Activated T-helper 1 cell treated with Interleukin-2 at 50 U/mL for 16 hours (primary cell): ENCODE data around the gene MYH15.

ENCODE experiments used
- DNase-seq: peaks from one replicate; pipeline ENCODE4 v3.0.0-alpha.2; 2020; ENCODE audit warnings: low read depth

The MYH15 gene

GRCh38 chr3:108414007-108414406 lies 96.4 kb downstream of the MYH15 start:
- no peak for DNase-seq

DNA sequence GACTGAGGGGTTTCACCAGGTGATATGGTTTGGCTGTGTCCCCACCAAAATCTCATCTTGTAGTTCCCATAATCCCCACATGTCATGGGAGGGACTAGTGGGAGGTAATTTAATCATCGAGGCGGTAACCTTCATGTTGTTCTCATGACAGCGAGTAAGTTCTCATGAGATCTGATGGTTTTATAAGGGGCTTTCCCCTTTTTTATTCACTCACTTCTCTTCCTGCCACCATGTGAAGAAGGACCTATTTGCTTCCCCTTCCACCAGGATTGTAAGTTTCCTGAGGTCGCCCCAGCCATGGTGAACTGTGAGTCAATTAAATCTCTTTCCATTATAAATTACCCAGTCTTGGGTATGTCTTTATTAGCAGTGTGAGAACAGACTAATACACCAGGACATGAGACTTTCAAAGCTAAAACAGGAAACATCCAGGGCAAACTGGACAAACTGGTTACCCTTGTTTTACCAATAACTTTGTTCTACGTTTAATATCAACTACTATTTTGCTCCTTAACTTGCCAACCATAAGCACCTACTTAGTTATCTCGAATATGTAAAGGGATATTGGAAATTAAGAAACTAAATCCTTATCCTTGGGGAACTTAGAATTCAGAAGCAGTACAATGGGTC lies 98.2 kb downstream of the MYH15 start:
- no peak for DNase-seq

DNA sequence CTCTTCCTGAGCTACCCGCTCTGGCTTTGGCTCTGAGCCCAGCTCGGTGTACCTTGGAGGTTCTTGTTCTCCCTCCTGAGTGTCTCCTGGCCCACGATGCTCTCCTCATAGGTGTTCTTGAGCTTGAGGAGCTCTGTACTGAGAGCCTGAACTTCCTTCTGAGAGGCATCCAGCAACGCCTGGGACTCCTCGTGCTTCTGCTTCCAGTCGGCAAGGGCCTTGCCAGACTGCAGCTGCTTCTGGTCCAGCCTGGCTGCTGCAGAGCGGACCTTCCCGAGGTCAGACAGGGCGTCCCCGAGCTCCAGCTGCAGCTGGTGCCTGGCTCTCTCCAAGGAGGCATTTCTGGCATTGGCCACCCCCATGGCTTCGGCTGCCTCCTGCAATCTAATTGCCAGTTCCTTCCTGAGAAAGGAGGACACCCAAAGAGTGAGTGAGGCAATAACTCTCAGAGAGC lies 99.8 kb downstream of the MYH15 start:
- no peak for DNase-seq

- no peak for DNase-seq
Observed at GRCh38 chr3:108409800-108410178, 100.6 kb downstream of the MYH15 start.

DNA sequence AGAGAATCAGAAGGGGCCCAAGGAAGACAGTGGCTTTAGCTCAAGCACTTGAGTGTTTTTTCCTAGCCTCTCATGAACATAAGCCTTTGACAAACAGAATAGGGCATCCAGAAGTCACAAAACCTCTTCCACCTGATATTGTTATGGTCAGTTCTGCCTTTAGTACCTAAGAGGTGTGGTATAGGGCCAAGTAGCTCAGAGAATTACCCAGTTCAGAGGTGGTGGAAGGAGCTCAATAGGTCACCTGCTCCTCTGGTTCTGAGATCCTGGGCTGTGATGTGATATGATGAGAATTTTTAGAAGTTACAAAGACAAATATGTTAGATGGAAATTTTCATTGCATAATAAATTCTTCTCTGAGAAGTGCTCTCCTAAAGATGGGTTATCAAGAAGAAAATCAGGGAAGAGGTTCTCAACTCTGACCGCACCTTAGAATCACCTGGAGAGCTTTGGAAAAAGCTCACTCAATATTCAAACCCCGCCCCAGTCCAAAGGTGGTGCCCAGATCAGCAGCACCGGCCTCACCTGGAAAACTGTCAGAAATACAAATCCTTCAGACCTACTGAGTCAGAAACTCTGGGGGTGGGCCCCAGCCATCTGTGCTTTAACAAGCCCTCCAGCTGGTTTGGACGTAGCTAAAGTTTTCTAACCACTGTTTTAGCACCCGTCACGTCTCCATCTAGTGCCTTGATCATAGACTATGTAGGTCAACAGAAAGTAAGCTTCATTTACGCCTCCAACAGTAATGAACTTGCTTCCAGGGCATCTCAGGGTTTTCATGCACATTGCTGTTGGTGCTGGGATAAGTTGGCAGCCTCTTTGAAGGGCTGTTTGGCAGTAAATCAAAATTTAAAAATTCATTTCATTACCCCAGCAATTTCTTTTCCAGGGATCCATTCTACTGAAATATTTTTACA lies 101.3 kb downstream of the MYH15 start:
- no peak for DNase-seq

GRCh38 chr3:108407886-108408285 lies 102.5 kb downstream of the MYH15 start:
- DNase-seq: no peak

- no peak for DNase-seq
Observed at GRCh38 chr3:108406661-108407206, 103.7 kb downstream of the MYH15 start.

- DNase-seq: no peak
Observed at GRCh38 chr3:108406063-108406660, 104.2 kb downstream of the MYH15 start.

DNA sequence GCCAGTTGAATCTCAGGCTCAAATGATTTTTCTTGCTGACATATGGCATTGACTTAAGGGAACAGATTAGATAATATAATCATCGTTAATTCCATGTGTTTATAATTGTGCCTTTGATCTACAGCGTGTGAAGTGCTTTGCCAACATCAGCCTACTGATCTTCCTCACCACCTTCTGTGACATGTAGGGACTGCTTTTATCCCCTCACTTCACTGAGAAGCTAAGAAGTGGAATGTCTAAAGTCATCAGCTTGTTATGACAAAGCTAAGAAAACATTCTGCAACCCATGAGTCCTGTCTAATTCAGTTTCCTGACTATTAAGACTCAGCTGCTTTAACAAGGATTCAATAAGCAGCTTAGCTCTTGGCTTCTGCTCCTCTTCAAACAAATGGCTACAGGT lies 106.0 kb downstream of the MYH15 start:
- DNase-seq: no peak

DNA sequence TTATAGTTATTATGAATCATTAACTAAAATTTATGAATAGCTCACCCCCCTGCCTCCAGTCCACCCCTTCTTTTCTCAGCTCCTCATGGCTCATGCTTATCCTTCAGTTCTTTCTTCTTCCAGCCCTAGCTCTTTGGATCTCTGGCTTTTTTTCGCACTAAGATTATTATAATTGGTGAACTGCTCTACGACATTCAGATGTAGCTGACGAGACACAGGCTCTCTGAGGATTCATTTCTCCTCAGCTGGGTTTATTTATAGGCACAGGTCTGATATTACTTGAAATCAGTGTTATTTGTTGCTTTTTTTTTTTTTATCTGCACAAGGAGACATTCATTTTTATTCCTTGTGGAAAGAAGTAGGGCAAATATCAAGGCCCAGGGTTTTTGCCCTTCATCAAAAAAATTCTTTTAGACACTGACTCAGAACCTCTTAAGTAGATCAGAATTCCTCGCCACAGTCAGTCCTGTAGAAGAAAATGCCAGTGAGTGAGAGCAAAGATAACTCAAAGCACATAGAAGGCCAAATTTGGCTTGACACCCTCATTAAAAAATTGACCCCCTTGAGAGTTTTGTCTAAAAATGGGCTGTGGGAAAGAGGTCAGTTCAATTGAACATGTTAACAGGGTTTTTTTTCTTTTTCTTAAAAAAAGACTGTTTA lies 106.6 kb downstream of the MYH15 start:
- DNase-seq: no peak

DNA sequence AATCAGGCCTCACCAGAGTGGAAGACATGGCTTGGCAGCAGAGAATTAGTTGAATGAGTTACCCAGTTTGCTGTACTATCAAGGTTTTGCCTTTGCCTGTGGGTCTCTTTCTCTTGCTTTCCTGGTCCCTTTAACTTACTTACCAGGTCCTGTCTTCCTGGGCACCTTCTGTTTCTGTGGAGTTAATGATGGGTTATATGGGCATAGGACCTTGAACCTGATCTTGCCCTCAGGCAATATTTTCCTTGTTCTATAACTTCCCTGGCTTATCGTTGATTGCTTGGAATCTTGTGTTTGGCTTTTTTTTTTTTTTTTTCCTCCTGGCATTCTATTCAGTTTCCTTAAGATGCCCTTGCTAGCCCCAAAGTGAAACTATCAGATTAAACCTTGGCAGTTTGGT lies 107.2 kb downstream of the MYH15 start:
- DNase-seq: no peak

GRCh38 chr3:108401836-108402235 lies 108.6 kb downstream of the MYH15 start:
- no peak for DNase-seq

- DNase-seq: no peak
Observed at GRCh38 chr3:108398510-108398909, 111.9 kb downstream of the MYH15 start.

- DNase-seq: no peak
Observed at GRCh38 chr3:108396336-108396735, 114.1 kb downstream of the MYH15 start.

- no peak for DNase-seq
Observed at GRCh38 chr3:108394563-108394962, 115.8 kb downstream of the MYH15 start.

DNA sequence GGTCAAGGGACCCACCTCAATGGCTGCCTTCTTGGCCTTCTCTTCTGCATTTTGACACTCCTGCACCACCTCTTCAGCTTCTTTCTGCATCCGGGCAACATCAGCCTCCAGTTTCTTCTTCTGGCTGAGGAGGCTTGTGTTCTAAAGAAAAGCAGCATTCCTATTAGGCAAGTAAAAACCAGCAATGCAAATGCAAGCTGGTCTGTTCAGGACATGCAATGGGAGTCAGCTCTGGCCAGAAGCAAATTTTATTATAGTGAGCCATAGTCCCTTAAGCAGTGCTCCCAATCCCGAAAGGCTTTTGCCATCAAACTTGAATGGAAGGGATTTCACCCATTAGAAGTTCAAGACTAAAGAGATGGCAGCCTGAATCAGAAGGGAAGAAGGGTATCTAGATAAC lies 116.4 kb downstream of the MYH15 start:
- DNase-seq: no peak

- no peak for DNase-seq
Observed at GRCh38 chr3:108393128-108393900, 117.1 kb downstream of the MYH15 start.

GRCh38 chr3:108391917-108392593 lies 118.3 kb downstream of the MYH15 start:
- no peak for DNase-seq

DNA sequence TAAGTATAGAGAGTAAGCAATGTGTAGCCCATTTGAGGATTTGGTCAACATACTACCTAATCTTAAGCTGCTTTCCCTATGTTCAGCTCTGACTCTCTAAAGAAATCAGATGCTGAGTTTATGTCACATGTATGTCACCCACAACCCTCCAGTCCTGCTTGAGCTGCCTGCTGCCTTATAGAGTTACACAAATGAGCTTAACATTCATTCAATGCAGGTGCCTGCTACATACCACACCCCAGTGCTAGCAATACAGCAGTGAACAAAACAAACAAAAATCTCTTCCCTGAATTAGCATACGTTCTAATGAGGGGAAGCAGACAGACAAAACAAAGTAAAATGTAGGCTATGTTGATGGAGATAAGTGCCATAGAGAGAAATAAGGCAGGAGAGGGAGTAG lies 121.0 kb downstream of the MYH15 start:
- no peak for DNase-seq

- DNase-seq: no peak
Observed at GRCh38 chr3:108388136-108389132, 122.0 kb downstream of the MYH15 start.
